HCT116 (cell line): Measurements from ENCODE around the gene PARVB. TPM values are rescaled to one million over a fixed set of nuclear protein-coding genes. Genes with fewer than 3 reads are reported as not detected.

ENCODE experiments used
- ATAC-seq: fragments of 200-7000 bp; cut with Tn5 transposase; 2 replicates; pipeline ENCODE4 v1.9.1; 2020; ENCODE audit warnings: mild to moderate bottlenecking, moderate library complexity
- BruUV-seq: library from RNA; stranded (reverse); fragments of 400-500 nt; replicated peaks from 2 replicates; lab custom pipeline; 2021; lab: Mats Ljungman, UMichigan
- CTCF ChIA-PET: fragments of 300-600 bp; sonication (Branson Sonifier 250); formaldehyde crosslinking; loops from one replicate; lab custom pipeline; 2021; ENCODE audit warnings: antibody characterized with exemption; lab: Charles Lee
- POLR2A ChIA-PET: fragments of 300-600, 350-600 bp; sonication (Branson Sonifier 250); formaldehyde crosslinking; loops from one replicate; lab custom pipeline; 2021; ENCODE audit warnings: antibody characterized with exemption; lab: Charles Lee
- RAD21 ChIA-PET, 2 experiments: fragments of 300-600 bp; sonication (Branson Sonifier 250); formaldehyde crosslinking; loops; one replicate each; lab custom pipeline; 2023; ENCODE audit warnings: low total read pairs in 2 of 2; ENCODE audit not compliant: uncharacterized antibody in 2 of 2, unreplicated experiment in 2 of 2, low non-redundant PET in 1 of 2; lab: Charles Lee
- DNase-seq: peaks from one replicate; pipeline ENCODE4 v3.0.0-alpha.2; 2010; ENCODE audit warnings: low read depth, low spot score
- H2AFZ ChIP-seq: fragments of 200-600 bp; shearing (Covaris generic), sonication (generic); 2 replicates; pipeline ENCODE4 v1.6.1; 2017; ENCODE audit warnings: low read depth, mixed run types, mixed read lengths, antibody characterized with exemption, low read length; ENCODE audit not compliant: poor library complexity, severe bottlenecking
- H3K27ac ChIP-seq: 2 replicates; pipeline ENCODE4 v1.5.1; 2012; ENCODE audit warnings: low read depth, low read length
- H3K27me3 ChIP-seq: fragments of 200-600 bp; sonication (generic); 2 replicates; pipeline ENCODE4 v1.6.1; 2016; ENCODE audit warnings: mixed run types, low read length, mixed read lengths; ENCODE audit not compliant: insufficient read depth
- H3K36me3 ChIP-seq, 2 experiments: fragments of 200-500 bp in 1 of 2; fragments of 200-600 bp in 1 of 2; sonication (Bioruptor generic) in 1 of 2; sonication (generic) in 1 of 2; 2 replicates each; pipeline versions ENCODE4 v1.5.1 to v1.6.1; 2014 to 2016; ENCODE audit warnings: low read length in 2 of 2, inconsistent platforms in 1 of 2, mixed read lengths in 1 of 2, mixed run types in 1 of 2; ENCODE audit not compliant: insufficient read depth in 2 of 2, control insufficient read depth in 1 of 2
- H3K4me1 ChIP-seq, 2 experiments: fragments of 200-600 bp in 1 of 2; sonication (generic) in 1 of 2; 2 replicates each; pipeline versions ENCODE4 v1.5.1 to v1.6.1; 2012 to 2017; ENCODE audit warnings: low read length in 2 of 2, inconsistent platforms in 1 of 2, mild to moderate bottlenecking in 1 of 2, mixed read lengths in 1 of 2, mixed run types in 1 of 2, moderate library complexity in 1 of 2; ENCODE audit not compliant: insufficient read depth in 2 of 2, control insufficient read depth in 1 of 2
- H3K4me2 ChIP-seq: fragments of 200-600 bp; sonication (generic); 2 replicates; pipeline ENCODE4 v1.6.1; 2017; ENCODE audit warnings: mixed run types, low read length, mixed read lengths
- H3K4me3 ChIP-seq, 2 experiments: fragments of 200-600 bp in 1 of 2; sonication (generic) in 1 of 2; replicated peaks in 1 of 2; 2 replicates each; pipeline ENCODE4 v1.5.1; 2011 to 2016; ENCODE audit warnings: low read length in 2 of 2, control low read depth in 1 of 2, low read depth in 1 of 2, mild to moderate bottlenecking in 1 of 2, mixed read lengths in 1 of 2, mixed run types in 1 of 2
- H3K79me2 ChIP-seq: fragments of 200-600 bp; sonication (generic); 2 replicates; pipeline ENCODE4 v1.6.1; 2017; ENCODE audit warnings: mild to moderate bottlenecking, mixed run types, low read length, moderate library complexity, mixed read lengths; ENCODE audit not compliant: insufficient read depth
- H3K9ac ChIP-seq: fragments of 200-600 bp; sonication (generic); 2 replicates; pipeline ENCODE4 v1.6.1; 2016; ENCODE audit warnings: low read length, mixed read lengths
- H3K9me2 ChIP-seq: fragments of 200-600 bp; sonication (generic), shearing (Covaris generic); 2 replicates; pipeline ENCODE4 v1.6.1; 2017; ENCODE audit warnings: mixed run types, mild to moderate bottlenecking, moderate library complexity; ENCODE audit not compliant: insufficient read depth
- H3K9me3 ChIP-seq, 2 experiments: fragments of 200-500 bp in 1 of 2; fragments of 200-600 bp in 1 of 2; sonication (Bioruptor generic) in 1 of 2; sonication (generic) in 1 of 2; 2 replicates each; pipeline ENCODE4 v1.6.1; 2014 to 2017; ENCODE audit warnings: low read length in 2 of 2, mixed read lengths in 2 of 2, inconsistent platforms in 1 of 2, low read depth in 1 of 2, mild to moderate bottlenecking in 1 of 2, mixed run types in 1 of 2, moderate library complexity in 1 of 2; ENCODE audit not compliant: control insufficient read depth in 1 of 2, insufficient read depth in 1 of 2
- H4K20me1 ChIP-seq: fragments of 200-600 bp; sonication (generic), shearing (Covaris generic); 2 replicates; pipeline ENCODE4 v1.6.1; 2017; ENCODE audit warnings: mixed run types, mild to moderate bottlenecking, moderate library complexity; ENCODE audit not compliant: insufficient read depth
- CEBPB ChIP-seq: IDR thresholded peaks from 2 replicates; pipeline ENCODE4 v1.6.1; 2012; ENCODE audit warnings: low read depth
- EGR1 ChIP-seq: IDR thresholded peaks from 2 replicates; pipeline ENCODE4 v1.6.1; 2012; ENCODE audit warnings: low read depth
- EZH2 ChIP-seq: fragments of 200-600 bp; sonication (generic); IDR thresholded peaks from 2 replicates; pipeline ENCODE4 v1.6.1; 2017; ENCODE audit warnings: antibody characterized with exemption, mixed run types
- FOSL1 ChIP-seq: IDR thresholded peaks from 2 replicates; pipeline ENCODE4 v1.6.1; 2012; ENCODE audit warnings: low read depth
- MAX ChIP-seq: IDR thresholded peaks from 2 replicates; pipeline ENCODE4 v1.6.1; 2012
- POLR2A ChIP-seq: IDR thresholded peaks from 2 replicates; pipeline ENCODE4 v1.7.0; 2011; ENCODE audit warnings: borderline replicate concordance; ENCODE audit not compliant: insufficient read depth, insufficient read length; ENCODE audit errors: extremely low read depth
- POLR2AphosphoS5 ChIP-seq: IDR thresholded peaks from 2 replicates; pipeline ENCODE4 v1.6.1; 2011; ENCODE audit warnings: mild to moderate bottlenecking, low read depth, low read length, moderate library complexity
- SP1 ChIP-seq: IDR thresholded peaks from 2 replicates; pipeline ENCODE4 v1.6.1; 2012; ENCODE audit warnings: low read depth
- SRF ChIP-seq: IDR thresholded peaks from 2 replicates; pipeline ENCODE4 v1.6.1; 2012; ENCODE audit warnings: low read depth
- TCF7L2 ChIP-seq: IDR thresholded peaks from 2 replicates; pipeline ENCODE4 v1.7.0; 2011; ENCODE audit warnings: borderline replicate concordance, inconsistent platforms; ENCODE audit not compliant: insufficient read depth, insufficient read length; ENCODE audit errors: extremely low read depth
- ZNF274 ChIP-seq: fragments of 200-500 bp; sonication (Bioruptor generic); IDR thresholded peaks from 2 replicates; pipeline ENCODE4 v1.6.1; 2014; ENCODE audit warnings: mild to moderate bottlenecking, low read depth, low read length, inconsistent platforms
- intact Hi-C: fragments of 100-400 bp; cut with micrococcal nuclease; formaldehyde crosslinking; loops from 2 replicates; pipeline ENCODE4 v1.10.0; 2022
- total RNA-seq: library from RNA; stranded (reverse); gene quantifications from one replicate; pipeline ENCODE4 v1.2.1, GENCODE V29; 2021; ENCODE audit not compliant: unreplicated experiment
- TF ChIP-seq, protein P1 (sequence below): IDR thresholded peaks from 2 replicates; pipeline ENCODE4 v1.6.1; 2011; ENCODE audit warnings: mild to moderate bottlenecking, low read length, moderate library complexity; ENCODE audit not compliant: insufficient replicate concordance; ENCODE audit errors: extremely low read depth

PARVB gene
- total RNA-seq, 1 experiment from 2014 or later = 21.4 TPM

- RAD21 ChIA-PET = no interaction called here
- no peak for DNase-seq
These were observed 24.0 kb upstream of the PARVB start for GRCh38 chr22:44000123-44000522.

More at GRCh38 chr22:44000123-44000522, 24.0 kb upstream of the PARVB start:
- Histone ChIP-seq H3K79me2 (no peaks in the 10 kb centered on the region), H3K9ac (no peak overlapping the region), H3K27ac (no peak overlapping the region), H3K4me3 (no peak overlapping the region), H3K4me1 (no peaks in the 10 kb centered on the region), H3K4me2 (no peak overlapping the region), H3K36me3 (peaks cover 3 to 8% of the 10 kb centered on the region in 2 experiments; a peak in 3 of 4 replicates), H3K9me3 (no peaks in the 10 kb centered on the region), H4K20me1 (no peaks in the 10 kb centered on the region), H3K9me2 (no peaks in the 10 kb centered on the region), H3K27me3 (no peaks in the 10 kb centered on the region), H2AFZ (no peak overlapping the region)
- intact Hi-C loops = no loop called here
- TF ChIP-seq MAX = no peak
- TF ChIP-seq FOSL1 = no peak
- TF ChIP-seq, protein P1, sequence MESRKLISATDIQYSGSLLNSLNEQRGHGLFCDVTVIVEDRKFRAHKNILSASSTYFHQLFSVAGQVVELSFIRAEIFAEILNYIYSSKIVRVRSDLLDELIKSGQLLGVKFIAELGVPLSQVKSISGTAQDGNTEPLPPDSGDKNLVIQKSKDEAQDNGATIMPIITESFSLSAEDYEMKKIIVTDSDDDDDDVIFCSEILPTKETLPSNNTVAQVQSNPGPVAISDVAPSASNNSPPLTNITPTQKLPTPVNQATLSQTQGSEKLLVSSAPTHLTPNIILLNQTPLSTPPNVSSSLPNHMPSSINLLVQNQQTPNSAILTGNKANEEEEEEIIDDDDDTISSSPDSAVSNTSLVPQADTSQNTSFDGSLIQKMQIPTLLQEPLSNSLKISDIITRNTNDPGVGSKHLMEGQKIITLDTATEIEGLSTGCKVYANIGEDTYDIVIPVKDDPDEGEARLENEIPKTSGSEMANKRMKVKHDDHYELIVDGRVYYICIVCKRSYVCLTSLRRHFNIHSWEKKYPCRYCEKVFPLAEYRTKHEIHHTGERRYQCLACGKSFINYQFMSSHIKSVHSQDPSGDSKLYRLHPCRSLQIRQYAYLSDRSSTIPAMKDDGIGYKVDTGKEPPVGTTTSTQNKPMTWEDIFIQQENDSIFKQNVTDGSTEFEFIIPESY = no peak
- TF ChIP-seq SRF = no peak
- TF ChIP-seq EGR1 = no peak
- no peak for TF ChIP-seq ZNF274
- TF ChIP-seq SP1 = no peak
- no peak for TF ChIP-seq POLR2AphosphoS5
- TF ChIP-seq TCF7L2 = no peak
- TF ChIP-seq EZH2 = no peak
- no peak for TF ChIP-seq POLR2A
- TF ChIP-seq CEBPB = no peak
- ChIA-PET CTCF (no interaction called here), POLR2A (no interaction called here)
- BruUV-seq = no TSS peak
- ATAC-seq = no peak
